AG04450 (cell line): ENCODE results near the gene ALPL. TPM values are rescaled to one million over a fixed set of nuclear protein-coding genes. Genes with fewer than 3 reads are reported as not detected.
"Not testable (repeated sequence)": the region's sequence is repeated elsewhere in the genome, so short reads cannot be mapped to it uniquely, and the experiment has no call there.

ENCODE experiments used
- CTCF ChIA-PET: fragments of 300-600, 350-600 bp; formaldehyde crosslinking; extraction: SDS; loops from one replicate; lab custom pipeline; 2022; ENCODE audit warnings: antibody characterized with exemption, inconsistent platforms; lab: Charles Lee
- POLR2A ChIA-PET: fragments of 350-600 bp; formaldehyde crosslinking; extraction: SDS; loops from one replicate; lab custom pipeline; 2021; ENCODE audit warnings: antibody characterized with exemption, inconsistent platforms; lab: Yijun Ruan, JAX
- DNase-seq: peaks from one replicate; pipeline ENCODE4 v3.0.0-alpha.2; 2011; ENCODE audit warnings: low read depth, low spot score
- H3K27ac ChIP-seq: one replicate; pipeline ENCODE4 v1.5.1; 2012; ENCODE audit warnings: low read depth, low read length, control low read depth
- H3K27me3 ChIP-seq: one replicate; pipeline ENCODE4 v1.6.0; 2012; ENCODE audit warnings: low read length; ENCODE audit not compliant: control insufficient read depth, insufficient read depth
- H3K4me3 ChIP-seq: 2 replicates; pipeline ENCODE4 v1.5.1; 2011; ENCODE audit warnings: mild to moderate bottlenecking, low read depth, low read length, control low read depth
- H3K9me3 ChIP-seq: 2 replicates; pipeline ENCODE4 v1.5.1; 2012; ENCODE audit warnings: low read length; ENCODE audit not compliant: control insufficient read depth, insufficient read depth
- CTCF ChIP-seq: IDR thresholded peaks from 2 replicates; pipeline ENCODE4 v1.5.1; 2011; ENCODE audit warnings: low read depth, low read length, control low read depth, inconsistent platforms
- polyA minus RNA-seq: library from RNA; depleted of rRNA, polyadenylated mRNA; stranded (reverse); fragments of >200 nt; gene quantifications from 2 replicates; pipeline ENCODE4 v1.2.3, GENCODE V29; 2011; rRNA and poly(A)+ RNA removed
- polyA plus RNA-seq: library from polyadenylated mRNA; depleted of rRNA; stranded (reverse); fragments of >200 nt; gene quantifications from 2 replicates; pipeline ENCODE4 v1.2.3, GENCODE V29; 2011; rRNA removed

ALPL gene
- 1.8 and 3.0 TPM in 2 replicates for polyA plus RNA-seq
- 1.3 and 2.2 TPM in 2 replicates for polyA minus RNA-seq

GRCh38 chr1:21509351-21510112, at the start of gene ALPL:
Gene ALPL, plus strand, starts transcription at chr1:21509423. Its CDS starts 44,659 bp downstream, at chr1:21554082.
- DNase-seq, result no peak
- H3K4me3 ChIP-seq, result peak within 1 kb of the TSS; percentile 47
- no peaks in the 10 kb centered on the region; the same call in 1 of the 2 replicates for H3K9me3 ChIP-seq
- peaks cover 41% of the 10 kb centered on the region for H3K27me3 ChIP-seq
- H3K27ac ChIP-seq, result no peak within 1 kb of the TSS
- ChIA-PET CTCF (interaction anchor here (1.1 to 2.5 kb wide), 3 partner anchors 10 to 64 kb away, joined by 3 to 14 read pairs (median 3); no protein-coding TSS in a partner anchor), POLR2A (no interaction called here)
- TF ChIP-seq CTCF, result no peak

DNA sequence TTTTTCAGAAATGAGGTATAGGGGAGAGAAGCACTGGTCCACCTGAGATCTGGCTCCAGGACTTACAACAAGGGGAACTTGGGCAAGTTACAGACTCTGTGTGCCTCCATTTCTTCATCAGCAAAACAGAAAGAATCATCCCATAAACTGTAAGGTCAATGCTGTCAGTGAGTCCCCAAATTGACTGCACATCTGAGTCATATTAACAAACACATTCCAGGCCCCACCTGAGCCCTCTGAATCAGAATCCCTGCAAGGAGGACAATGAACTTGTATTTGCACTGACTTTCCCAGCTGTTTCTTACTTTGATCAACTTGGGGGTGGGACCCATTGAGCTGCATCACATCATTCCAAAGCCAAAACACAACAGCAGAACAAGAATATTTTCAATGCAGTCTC, 44.1 kb upstream of the ALPL start:
- POLR2A ChIA-PET, H3K9me3 ChIP-seq: not testable (repeated sequence)

GRCh38 chr1:21467946-21468345, 41.3 kb upstream of the ALPL start:
- H3K9me3 ChIP-seq, H3K27me3 ChIP-seq, H3K4me3 ChIP-seq, DNase-seq, POLR2A ChIA-PET, H3K27ac ChIP-seq: not testable (repeated sequence)
- CTCF ChIA-PET, result interaction anchor here (3.2 kb wide), 1 partner anchor 98 kb away, joined by 15 read pairs; no protein-coding TSS in a partner anchor

More for the DNA sequence above, 44.1 kb upstream of the ALPL start:
- DNase-seq, H3K27me3 ChIP-seq, H3K4me3 ChIP-seq, CTCF ChIA-PET, H3K27ac ChIP-seq: not testable (repeated sequence)

DNA sequence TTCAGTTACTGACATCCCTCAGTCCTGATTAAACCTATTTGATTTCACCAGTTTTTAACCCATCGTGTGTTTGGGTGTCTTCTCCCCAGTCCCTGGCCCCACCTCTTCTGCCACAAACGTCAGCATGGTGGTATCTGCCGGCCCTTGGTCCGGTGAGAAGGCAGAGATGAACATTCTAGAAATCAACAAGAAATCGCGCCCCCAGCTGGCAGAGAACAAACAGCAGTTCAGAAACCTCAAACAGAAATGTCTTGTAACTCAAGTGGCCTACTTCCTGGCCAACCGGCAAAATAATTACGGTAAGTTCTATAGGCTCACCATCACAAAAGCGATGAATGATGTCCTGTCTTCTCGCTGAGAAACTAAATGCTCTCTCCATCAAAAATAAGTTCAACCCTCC, 40.6 kb upstream of the ALPL start:
- no peak for DNase-seq
- H3K27me3 ChIP-seq, result no peaks in the 10 kb centered on the region
- ChIA-PET CTCF (interaction anchor here (3.2 kb wide), 1 partner anchor 99 kb away, joined by 15 read pairs; no protein-coding TSS in a partner anchor), POLR2A (no interaction called here)
- no peak overlapping the region for H3K27ac ChIP-seq
- no peak overlapping the region for H3K4me3 ChIP-seq
- TF ChIP-seq CTCF, result peak; percentile 43; the same call in 1 of the 2 replicates
- no peaks in the 10 kb centered on the region for H3K9me3 ChIP-seq

- ChIA-PET POLR2A (no interaction called here), CTCF (interaction anchor here (3.2 kb wide), 1 partner anchor 100 kb away, joined by 15 read pairs; no protein-coding TSS in a partner anchor)
- Histone ChIP-seq H3K27me3 (no peaks in the 10 kb centered on the region), H3K9me3 (no peaks in the 10 kb centered on the region), H3K27ac (no peak overlapping the region), H3K4me3 (no peak overlapping the region)
- no peak for DNase-seq
- no peak for TF ChIP-seq CTCF
Observed at GRCh38 chr1:21469581-21469980, 39.6 kb upstream of the ALPL start.

GRCh38 chr1:21472861-21473260, 36.4 kb upstream of the ALPL start:
- Histone ChIP-seq H3K9me3 (no peaks in the 10 kb centered on the region), H3K4me3 (no peak overlapping the region), H3K27ac (no peak overlapping the region), H3K27me3 (no peaks in the 10 kb centered on the region)
- no peak for TF ChIP-seq CTCF
- ChIA-PET POLR2A (no interaction called here), CTCF (no interaction called here)
- no peak for DNase-seq
